NCI-H1930 (cell line): ENCODE measurements around the gene ASPG.

Experiments
- DNase-seq, 2 experiments: peaks; one replicate each; lab custom pipeline; 2025; lab: John Stamatoyannopoulos, UW

Gene ASPG

GRCh38 chr14:104105071-104105821 lies 19.7 kb downstream of the ASPG start:
- DNase-seq, result no peak

- DNase-seq, result no peak
Observed at GRCh38 chr14:104105822-104106470, 20.4 kb downstream of the ASPG start.

GRCh38 chr14:104106471-104106991 lies 21.0 kb downstream of the ASPG start:
- DNase-seq, result no peak

- DNase-seq, result no peak
Observed at GRCh38 chr14:104107101-104107581, 21.6 kb downstream of the ASPG start.

GRCh38 chr14:104107611-104108569 lies 22.4 kb downstream of the ASPG start:
- no peak for DNase-seq

- no peak for DNase-seq
Observed at GRCh38 chr14:104108570-104109541, 23.4 kb downstream of the ASPG start.

GRCh38 chr14:104109731-104110361 lies 24.3 kb downstream of the ASPG start:
- no peak for DNase-seq

GRCh38 chr14:104110491-104111209 lies 25.1 kb downstream of the ASPG start:
- DNase-seq, result no peak

- no peak for DNase-seq
Observed at GRCh38 chr14:104111301-104112112, 26.0 kb downstream of the ASPG start.

GRCh38 chr14:104112113-104112505 lies 26.6 kb downstream of the ASPG start:
- no peak for DNase-seq

- no peak for DNase-seq
Observed at GRCh38 chr14:104112609-104113571, 27.4 kb downstream of the ASPG start.

GRCh38 chr14:104113631-104114420 lies 28.3 kb downstream of the ASPG start:
- DNase-seq, result no peak

GRCh38 chr14:104114421-104115130 lies 29.1 kb downstream of the ASPG start:
- DNase-seq, result no peak

- DNase-seq, result no peak
Observed at GRCh38 chr14:104115131-104115600, 29.7 kb downstream of the ASPG start.

- no peak for DNase-seq
Observed at GRCh38 chr14:104115691-104116287, 30.3 kb downstream of the ASPG start.
